HG03558 (cell line): ENCODE data around the gene RAB30.
"Not testable (repeated sequence)": the region's sequence is repeated elsewhere in the genome, so short reads cannot be mapped to it uniquely, and the experiment has no call there.

Experiments used
- ATAC-seq: cut with Tn5 transposase; IDR thresholded peaks from one replicate; pipeline ENCODE4 v1.9.1; 2021; ENCODE audit warnings: moderate number of reproducible peaks; ENCODE audit not compliant: unreplicated experiment; ENCODE audit errors: extremely low read depth

Gene RAB30

DNA sequence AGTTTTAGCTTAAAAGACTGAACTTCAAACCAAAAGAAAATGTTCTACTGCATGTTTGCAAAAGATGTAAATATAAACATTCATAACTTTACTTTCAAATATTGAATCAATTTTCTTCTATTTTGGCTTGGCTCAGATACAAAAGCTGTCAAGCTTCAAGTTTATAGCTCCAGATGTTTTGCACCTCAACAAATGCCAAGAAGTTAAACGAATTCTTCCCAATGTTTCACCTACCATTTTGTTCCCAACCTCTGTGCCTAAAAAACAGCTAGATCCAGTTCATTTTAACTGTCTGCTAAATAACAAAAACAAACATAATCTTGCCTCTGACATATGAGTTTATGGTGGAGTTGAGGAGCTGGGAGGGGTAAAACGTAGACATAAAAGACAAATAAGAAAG is 76.5 kb downstream of the RAB30 start:
- no peak for ATAC-seq

DNA sequence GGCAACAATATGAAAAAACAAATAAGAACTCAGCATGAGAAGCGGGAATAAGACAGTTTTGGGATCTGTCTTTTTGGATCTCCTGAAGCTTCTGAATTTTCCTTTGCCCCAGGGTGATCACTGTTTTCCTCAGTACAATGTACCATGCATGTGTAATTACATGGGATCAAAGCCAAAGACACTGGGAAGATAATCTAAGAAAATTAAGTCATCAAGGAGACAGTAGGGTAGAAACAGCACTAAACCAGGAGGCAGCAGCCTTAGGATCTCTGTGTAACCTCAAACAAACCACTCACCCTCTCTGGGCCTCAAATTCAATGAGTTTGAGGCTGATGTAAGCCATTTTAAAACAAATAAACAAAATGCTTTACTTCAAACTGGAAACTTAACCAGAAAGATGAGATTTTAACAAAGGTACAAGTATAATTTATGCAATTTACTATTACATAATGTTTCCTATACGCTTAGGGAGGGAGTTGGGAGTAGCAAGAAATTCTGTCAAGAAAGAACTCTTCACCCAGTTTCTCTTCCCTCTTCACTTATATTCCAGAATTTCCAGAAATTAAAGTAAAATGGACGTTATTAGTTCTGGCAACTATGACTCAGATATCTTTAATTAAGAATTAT is 77.0 kb downstream of the RAB30 start:
- no peak for ATAC-seq

DNA sequence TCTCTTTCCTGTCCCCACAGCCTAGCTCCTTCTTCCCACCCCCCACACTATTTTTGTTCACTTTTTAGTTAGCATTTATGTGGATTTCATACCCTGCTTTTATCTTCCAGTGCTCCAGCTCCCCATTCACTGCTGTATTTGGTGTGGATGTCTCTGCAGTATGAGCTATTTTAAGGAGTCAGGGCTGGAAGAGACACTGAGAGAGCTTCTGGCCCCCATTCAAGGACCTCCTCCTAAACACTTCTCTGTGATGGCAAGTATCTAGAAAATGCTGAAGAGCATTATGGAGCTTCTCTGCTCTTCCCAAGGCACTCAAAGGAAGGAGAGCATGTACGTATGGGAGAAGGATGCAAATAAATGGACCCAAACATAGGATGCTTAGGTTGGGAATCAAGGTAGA is 79.5 kb downstream of the RAB30 start:
- no peak for ATAC-seq

DNA sequence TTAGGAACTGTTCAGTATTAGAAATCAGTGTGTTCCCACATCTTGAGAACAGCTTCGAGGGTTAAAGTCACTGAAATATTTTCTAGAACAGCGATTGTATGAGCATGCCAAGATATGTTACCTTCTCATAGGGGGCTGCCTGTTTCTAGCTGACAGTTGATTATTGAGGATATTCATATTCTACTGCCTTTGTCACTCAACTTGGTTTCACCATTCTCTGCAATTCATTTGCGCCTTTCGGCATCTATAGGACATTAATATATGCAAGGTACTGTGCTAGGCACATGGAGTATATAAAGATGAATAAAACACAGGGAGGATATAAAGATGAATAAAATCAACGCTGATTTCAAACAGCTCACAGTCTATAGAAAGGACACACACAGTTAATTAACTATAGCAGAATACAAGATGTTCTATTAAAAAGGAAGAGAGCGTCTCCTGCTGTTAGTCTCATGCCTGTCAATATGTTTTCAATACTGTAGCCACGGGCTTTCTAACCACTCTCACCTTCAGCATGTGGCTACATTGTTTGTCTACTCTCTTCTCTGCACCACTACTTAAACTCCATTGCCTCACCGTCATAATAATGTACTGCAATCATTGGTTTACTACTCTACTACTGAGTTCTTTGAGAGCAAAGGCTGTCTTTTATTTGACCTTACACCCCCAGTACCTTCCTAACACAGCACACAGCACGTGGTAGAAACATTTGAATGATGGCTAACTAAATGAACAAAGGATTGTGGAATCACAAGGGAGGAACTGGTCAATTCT is 81.9 kb downstream of the RAB30 start:
- ATAC-seq, result no peak

DNA sequence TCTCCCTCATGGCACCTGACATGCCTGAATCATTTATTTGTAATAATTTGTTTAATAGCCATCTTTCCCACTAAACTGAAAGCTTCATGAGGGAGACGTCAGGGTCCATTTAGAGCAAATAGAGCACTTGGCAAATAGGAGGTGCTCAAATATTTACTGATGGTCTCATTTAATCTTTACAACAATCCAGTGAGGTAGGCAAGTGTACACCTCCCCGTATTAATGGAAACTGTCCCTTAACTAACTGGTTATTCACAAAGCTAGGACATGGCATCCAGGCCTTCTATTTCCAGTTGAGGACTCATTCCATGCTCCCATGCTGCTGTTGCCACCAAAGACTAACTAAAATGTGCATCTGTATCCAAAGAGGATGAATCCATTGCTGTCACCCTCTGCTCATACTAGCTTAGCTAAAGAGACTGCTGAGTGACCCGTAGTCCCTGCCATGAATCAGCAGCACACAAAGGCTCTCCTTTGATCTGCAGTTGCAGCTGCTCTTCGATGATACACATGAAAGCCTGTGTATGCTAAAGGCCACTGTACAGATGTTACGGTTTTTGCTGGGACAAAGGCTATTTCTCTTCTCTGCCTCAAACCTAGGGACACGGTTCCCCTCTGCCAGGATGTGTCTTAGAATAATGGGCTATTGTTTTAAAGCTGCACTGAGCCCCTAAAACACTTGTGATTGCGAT is 82.6 kb downstream of the RAB30 start:
- ATAC-seq, result no peak

DNA sequence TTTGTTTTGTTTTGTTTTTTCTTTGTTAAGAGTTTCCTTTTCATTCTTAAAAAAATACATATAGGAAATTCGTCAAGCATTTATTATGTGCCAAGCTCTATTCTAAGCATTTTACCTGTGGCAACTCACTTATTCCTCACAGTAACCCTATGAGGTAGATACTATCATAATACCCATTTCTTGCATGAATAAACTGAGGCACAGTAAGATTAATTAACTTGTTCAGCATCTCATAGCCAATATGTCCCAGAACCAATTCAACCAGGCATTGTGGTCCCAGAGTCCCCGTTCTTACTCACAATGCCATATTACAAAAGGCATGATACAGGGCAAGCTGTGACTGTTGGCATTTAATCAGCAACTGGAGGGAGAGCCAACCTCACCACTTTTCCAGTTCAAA is 83.7 kb downstream of the RAB30 start:
- ATAC-seq, result no peak

DNA sequence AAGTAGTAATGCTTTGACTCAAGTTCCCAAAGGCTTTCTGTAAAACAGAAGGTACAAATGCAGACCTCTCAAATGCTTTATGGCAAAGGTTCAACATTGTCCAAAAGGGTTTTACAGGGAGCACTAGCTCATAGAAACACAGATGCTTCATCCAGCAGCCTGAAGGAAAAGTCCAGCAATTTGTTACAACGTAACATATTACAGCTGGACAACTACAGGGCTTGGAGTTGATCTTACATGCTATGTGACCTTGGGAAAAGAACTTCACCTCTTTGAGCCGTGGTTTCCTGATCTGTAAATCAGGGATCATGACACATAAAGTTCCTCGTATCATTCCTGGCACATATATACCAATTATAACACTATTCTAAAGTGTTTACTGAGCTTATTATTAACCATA is 85.3 kb downstream of the RAB30 start:
- ATAC-seq, result no peak

DNA sequence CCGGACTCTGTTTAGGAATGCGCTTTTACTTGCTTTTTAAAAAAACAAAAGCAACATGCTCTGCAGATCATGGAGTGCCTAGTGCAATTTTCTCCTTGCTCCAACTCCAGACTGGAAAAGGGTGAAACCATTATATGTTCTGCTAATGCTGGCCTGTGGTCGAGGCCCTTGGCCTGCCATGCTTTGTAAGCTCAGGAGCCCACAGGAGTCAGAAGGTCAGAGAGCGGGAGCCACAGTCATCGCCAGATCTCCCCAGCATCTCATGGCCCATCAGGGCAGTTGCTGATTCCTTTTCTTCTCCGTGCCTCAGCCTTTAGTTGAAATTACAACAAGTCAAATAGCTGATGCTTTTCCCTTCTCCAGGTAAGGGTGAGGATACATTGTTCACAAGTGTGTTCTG is 89.8 kb downstream of the RAB30 start:
- ATAC-seq, result no peak

DNA sequence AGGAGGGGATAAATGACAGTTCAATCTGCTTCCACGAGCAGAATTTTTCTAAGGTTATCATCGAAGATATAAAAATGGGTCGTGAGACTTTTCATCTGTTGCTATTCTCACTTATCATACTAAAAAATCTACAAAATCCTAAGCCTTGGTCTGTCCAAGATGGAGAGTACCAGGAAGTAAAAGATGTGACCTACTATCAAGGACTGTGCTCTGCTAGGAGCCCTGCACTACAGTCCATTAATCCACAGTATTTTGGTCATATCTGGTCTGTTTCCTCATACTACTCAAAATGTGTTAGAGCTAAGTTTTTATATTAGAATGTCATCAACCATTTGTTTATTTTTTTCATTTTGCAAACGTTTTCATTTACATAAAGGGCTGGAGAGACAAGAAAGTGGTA is 90.8 kb downstream of the RAB30 start:
- ATAC-seq, result no peak

DNA sequence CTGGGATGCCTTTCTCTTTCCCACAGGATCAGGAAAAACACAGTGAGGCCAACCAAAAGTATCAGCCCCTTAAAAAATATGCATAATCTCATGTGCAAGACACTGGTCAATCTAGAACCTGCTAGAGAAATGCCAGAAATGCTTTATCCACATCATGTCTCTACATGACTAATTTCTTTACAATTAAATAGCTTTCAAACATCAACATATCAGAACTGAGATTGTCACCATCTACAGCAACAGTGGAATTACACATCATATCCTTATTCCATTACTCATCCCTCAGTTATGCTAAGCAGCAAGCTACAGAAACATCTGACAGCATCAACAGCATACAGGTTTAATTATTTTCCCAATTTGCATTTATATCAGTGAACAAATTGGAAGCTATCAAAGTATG is 91.4 kb downstream of the RAB30 start:
- no peak for ATAC-seq

DNA sequence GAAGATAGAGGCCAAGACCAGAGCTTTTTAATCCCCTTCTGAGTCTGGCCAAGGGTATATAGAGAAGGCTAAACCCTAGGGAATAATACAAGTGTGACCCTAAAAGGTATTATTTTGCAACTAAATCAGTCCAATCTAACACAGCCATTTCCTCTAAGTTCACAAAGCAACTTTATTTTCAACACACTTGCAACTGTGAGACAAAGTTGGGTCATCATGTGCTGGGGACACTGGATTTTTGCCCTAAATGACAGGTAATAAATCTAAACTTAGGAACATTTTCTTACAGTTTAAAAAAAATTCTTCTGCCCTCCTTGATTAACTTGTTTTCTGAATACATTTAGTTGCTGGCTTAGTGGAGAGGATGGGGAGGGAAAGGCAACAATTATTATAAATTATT is 91.9 kb downstream of the RAB30 start:
- no peak for ATAC-seq

DNA sequence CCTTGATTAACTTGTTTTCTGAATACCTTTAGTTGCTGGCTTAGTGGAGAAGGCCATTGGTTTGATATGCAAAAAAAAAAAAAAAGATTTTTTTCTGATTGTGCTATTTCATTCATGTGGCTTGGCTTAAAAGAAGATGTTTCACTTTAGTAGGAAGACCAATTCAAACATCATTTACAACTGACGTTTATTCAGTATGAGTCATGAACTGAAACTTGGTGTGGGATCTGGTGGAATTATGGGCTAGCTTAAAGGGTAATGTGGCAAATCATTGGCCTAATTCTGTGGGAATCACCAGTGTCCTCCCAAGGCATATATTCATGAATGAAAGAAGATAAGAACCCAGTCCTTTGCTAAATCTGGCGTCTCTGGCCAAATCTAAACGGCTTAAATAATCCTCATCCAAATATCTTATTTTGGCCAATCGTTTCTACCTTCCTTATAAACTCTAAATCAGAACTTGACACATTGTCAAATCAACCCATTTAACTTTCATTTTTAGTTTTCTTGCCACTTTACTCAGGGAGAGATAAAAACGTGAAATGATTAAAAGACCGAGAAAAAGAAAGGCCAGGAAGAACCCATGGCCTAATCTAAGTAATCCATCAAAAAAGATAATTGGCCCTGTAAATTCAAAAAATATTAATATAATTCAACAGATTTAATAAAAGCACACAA is 93.1 kb downstream of the RAB30 start:
- ATAC-seq, result no peak

DNA sequence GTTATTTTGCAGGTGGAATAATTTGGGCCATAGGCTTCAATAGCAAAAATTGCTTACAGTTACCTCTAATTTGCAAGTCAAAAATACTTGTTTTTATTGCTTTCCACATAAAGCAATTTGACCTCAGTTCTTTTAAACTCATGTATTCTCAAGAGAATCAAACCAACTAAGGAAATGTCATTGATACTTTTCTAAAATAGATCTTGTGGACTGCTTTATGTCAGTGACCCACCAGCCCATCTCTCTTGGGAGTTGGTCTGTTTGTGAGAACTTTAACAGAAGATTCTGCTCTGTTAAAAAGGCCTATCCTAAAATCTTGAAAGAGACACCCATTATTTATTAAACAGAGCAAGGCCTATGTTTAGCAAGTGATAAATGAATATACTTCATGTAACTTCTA is 94.9 kb downstream of the RAB30 start:
- ATAC-seq, result no peak

DNA sequence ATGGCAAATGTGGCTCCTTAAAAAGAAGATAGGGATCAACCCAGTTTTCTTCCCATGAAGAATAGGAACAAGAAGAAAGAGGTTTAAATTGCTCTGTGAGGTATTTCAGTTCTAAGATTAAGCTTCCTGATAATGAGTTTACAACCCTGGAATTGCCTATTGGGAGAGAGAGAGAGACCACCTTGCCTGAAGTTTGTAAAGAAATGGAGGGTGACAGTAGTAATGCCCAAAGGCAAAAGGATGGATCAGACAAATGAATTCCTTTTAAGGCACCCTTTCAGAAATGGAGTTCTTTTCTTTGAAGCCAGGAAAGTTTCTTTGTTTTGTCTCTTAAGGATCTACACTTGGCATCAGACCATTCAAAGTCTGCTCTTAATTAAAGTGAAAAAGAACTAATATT is 95.8 kb downstream of the RAB30 start:
- no peak for ATAC-seq

DNA sequence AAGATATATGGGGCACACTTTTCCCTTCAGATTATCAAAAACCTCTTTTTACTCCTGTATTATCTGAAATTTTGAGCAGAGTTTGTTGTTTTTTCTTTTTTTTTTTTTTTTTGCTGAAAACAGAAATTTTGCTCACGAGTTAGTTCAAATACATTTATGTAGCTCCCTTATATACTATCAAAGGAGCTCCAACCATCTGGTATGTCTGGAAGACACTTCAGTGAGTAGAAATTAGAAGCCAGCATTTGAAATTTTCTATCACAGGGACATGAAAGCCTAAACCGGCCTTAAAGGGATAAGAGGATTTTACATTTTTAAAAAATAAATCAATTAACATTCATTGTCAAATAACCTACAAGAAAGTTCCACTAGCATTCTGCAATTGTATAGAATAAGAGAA is 96.8 kb downstream of the RAB30 start:
- no peak for ATAC-seq

DNA sequence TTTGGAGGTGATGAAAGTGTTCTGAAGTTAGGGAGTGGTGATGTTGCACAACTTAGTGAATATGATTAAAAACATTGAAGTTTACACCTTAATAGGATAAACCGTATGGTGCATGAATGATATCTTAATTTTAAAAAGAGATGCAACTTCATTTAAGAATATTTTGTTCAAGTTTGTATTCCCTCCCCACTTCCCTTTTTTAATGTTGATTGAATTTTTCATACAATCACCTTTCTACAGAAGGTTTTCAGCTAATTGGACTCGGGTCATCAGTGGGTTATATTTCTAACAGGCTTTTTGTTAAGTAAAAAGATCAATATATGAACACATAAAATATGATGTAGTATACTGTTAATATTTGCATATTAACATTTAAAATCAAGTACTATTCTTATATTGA is 97.6 kb downstream of the RAB30 start:
- ATAC-seq, result no peak

DNA sequence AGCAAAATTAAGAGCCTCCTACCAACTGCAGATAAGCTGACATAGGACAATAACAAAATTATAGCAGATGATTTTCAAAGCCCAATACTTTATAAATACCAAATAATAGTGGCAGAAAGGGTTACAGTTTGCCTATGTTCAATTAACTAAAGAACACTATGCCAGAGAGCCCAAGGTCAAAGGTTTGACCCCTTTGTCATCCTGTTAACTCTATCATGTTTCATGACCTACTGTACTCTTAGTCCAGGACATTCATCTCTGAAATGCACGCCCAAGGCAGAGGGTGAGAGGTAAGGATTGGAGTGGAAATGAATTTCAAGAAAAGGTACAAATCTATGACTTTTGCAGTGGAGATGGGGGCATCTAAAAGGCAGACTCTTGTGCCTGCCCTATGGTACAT is 99.6 kb downstream of the RAB30 start:
- ATAC-seq, result no peak

DNA sequence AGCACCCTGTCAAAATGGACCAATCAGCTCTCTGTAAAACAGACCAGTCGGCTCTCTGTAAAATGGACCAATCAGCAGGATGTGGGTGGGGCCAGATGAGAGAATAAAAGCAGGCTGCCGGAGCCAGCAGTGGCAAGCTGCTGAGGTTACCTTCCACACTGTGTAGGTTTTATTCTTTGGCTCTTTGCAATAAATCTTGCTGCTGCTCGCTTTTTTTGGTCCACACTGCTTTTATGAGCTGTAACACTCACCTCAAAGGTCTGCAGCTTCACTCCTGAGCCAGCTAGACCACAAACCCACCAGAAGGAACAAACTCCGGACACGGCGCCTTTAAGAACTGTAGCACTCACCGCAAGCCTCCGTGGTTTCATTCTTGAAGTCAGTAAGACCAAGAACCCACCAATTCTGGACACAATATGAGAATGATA is 100.2 kb downstream of the RAB30 start:
- not testable (repeated sequence) for ATAC-seq

DNA sequence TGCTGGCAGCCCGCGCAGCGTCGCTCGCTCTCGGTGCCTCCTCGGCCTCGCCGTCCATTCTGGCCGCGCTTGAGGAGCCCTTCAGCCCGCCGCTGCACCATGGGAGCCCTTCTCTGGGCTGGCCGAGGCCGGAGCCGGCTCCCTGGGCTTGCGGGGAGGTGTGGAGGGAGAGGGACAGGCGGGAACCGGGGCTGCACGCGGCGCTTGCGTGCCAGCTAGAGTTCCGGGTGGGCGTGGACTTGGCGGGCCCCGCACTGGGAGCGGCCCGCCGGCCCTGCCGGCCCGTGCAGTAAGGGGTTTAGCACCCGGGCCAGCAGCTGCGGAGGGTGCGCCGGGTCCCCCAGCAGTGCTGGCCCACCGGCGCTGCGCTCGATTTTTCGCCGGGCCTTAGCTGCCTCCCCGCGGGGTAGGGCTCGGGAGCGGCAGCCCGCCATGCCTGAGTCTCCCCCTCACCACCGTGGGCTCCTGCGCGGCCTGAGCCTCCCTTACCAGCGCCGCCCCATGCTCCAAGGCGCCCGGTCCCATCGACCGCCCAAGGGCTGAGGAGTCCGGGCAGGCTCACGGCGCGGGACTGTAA is 101.1 kb downstream of the RAB30 start:
- ATAC-seq, result not testable (repeated sequence)

DNA sequence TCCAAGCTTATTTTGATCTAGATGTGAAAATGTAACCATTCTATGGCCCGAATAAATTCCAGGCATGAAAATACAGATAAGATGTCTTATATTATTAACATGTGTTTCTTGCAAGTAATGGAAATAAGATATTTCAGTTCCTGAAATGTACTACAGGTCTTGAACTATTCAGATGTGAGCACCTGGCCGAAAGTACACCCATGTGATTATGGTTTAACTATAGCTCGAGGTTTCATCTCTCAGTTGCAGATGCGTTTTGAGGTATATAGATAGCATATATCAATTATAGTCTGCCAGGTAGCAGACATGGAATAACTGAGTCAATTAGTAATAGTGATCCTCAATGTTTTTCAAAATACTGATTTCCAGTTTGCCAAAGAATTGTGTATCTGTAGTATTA is 101.9 kb downstream of the RAB30 start:
- peak; percentile 96 for ATAC-seq

DNA sequence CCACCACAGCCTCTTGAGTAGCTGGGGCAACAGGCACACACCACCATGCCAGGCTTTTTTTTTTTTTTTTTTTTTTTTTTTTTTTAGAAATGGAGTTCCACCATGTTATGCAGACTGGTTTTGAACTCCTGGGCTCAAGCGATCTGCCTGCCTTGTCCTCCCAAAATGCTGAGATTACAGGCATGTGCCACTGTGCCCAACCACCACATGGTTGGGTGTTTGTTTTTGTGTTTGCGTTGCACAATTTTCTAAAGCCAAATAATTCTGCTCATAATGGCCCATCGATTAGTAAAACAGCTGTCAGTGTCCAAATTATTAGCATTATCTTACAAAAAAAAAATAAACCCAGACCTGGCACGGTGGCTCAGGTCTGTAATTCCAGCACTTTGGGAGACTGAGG is 104.3 kb downstream of the RAB30 start:
- no peak for ATAC-seq
